HS-27A (cell line): ENCODE data around the gene ZNF664.

Experiments used
- DNase-seq: peaks from one replicate; pipeline ENCODE4 v3.0.0-alpha.2; 2012; ENCODE audit warnings: low read depth, missing footprints

The ZNF664 gene

GRCh38 chr12:123990511-123990910 lies 17.5 kb downstream of the ZNF664 start:
- no peak for DNase-seq

- no peak for DNase-seq
These were observed 18.4 kb downstream of the ZNF664 start for GRCh38 chr12:123991372-123991951.

GRCh38 chr12:123992118-123992825 lies 19.3 kb downstream of the ZNF664 start:
- no peak for DNase-seq

- no peak for DNase-seq
These were observed 22.2 kb downstream of the ZNF664 start for GRCh38 chr12:123995023-123995748.

- DNase-seq: no peak
These were observed 23.6 kb downstream of the ZNF664 start for GRCh38 chr12:123996581-123996980.

GRCh38 chr12:123997033-123997822 lies 24.2 kb downstream of the ZNF664 start:
- DNase-seq: no peak

- DNase-seq: no peak
These were observed 24.9 kb downstream of the ZNF664 start for GRCh38 chr12:123997908-123998307.

GRCh38 chr12:123998344-123998990 lies 25.5 kb downstream of the ZNF664 start:
- no peak for DNase-seq

GRCh38 chr12:123998991-123999359 lies 26.0 kb downstream of the ZNF664 start:
- no peak for DNase-seq

GRCh38 chr12:124000111-124000510 lies 27.1 kb downstream of the ZNF664 start:
- no peak for DNase-seq

- no peak for DNase-seq
These were observed 28.3 kb downstream of the ZNF664 start for GRCh38 chr12:124001343-124001742.

- DNase-seq: no peak
These were observed 29.1 kb downstream of the ZNF664 start for GRCh38 chr12:124002021-124002644.

- DNase-seq: no peak
These were observed 29.6 kb downstream of the ZNF664 start for GRCh38 chr12:124002654-124003053.

GRCh38 chr12:124004233-124004875 lies 31.3 kb downstream of the ZNF664 start:
- DNase-seq: no peak

- DNase-seq: no peak
These were observed 33.2 kb downstream of the ZNF664 start for GRCh38 chr12:124006085-124006845.

- no peak for DNase-seq
These were observed 34.1 kb downstream of the ZNF664 start for GRCh38 chr12:124006846-124007713.

GRCh38 chr12:124007826-124008570 lies 35.0 kb downstream of the ZNF664 start:
- no peak for DNase-seq

- no peak for DNase-seq
These were observed 35.6 kb downstream of the ZNF664 start for GRCh38 chr12:124008595-124008994.
